A549 (cell line): Measurements from ENCODE around the gene TPRG1L. TPM values are rescaled to one million over a fixed set of nuclear protein-coding genes. Genes with fewer than 3 reads are reported as not detected.
"Not testable (repeated sequence)": the region's sequence is repeated elsewhere in the genome, so short reads cannot be mapped to it uniquely, and the experiment has no call there.

ENCODE experiments used
- ATAC-seq, 2 experiments: fragments of 200-7000 bp in 1 of 2; fragments of >200 bp in 1 of 2; cut with Nextera tagmentation in 1 of 2; cut with Tn5 transposase in 1 of 2; 3 replicates each; pipeline versions ENCODE4 v1.8.0 to v1.9.1; 2018 to 2020; ENCODE audit warnings: mild to moderate bottlenecking in 1 of 2, moderate library complexity in 1 of 2
- CTCF ChIA-PET: fragments of 300-600 bp; sonication (Branson Sonifier 250); formaldehyde crosslinking; extraction: SDS; loops from one replicate; lab custom pipeline; 2021; ENCODE audit warnings: antibody characterized with exemption, inconsistent platforms; lab: Yijun Ruan, JAX
- POLR2A ChIA-PET: fragments of 350-600 bp; formaldehyde crosslinking; extraction: SDS; loops from one replicate; lab custom pipeline; 2021; ENCODE audit warnings: antibody characterized with exemption, inconsistent platforms; lab: Yijun Ruan, JAX
- DNase-seq, 2 experiments: peaks; one replicate each; pipeline versions ENCODE4 v3.0.0 to v3.0.0-alpha.2; 2011 to 2016; ENCODE audit warnings: low read depth in 1 of 2, low spot score in 1 of 2
- FAIRE-seq: peaks from 2 replicates; lab custom pipeline; 2011; peaks lifted over from hg19 to GRCh38; lab: Jason Lieb, UNC
- H3K27ac ChIP-seq, 2 experiments: fragments of >200 bp; sonication (Bioruptor Twin); formaldehyde crosslinking; 3 replicates each; pipeline ENCODE4 v1.5.1; 2016 to 2017
- H3K4me1 ChIP-seq: fragments of >200 bp; sonication (Bioruptor Twin); formaldehyde crosslinking; 3 replicates; pipeline ENCODE4 v1.6.1; 2016
- H3K4me2 ChIP-seq: fragments of >200 bp; sonication (Bioruptor Twin); formaldehyde crosslinking; 3 replicates; pipeline ENCODE4 v1.6.1; 2016
- H3K4me3 ChIP-seq: fragments of >200 bp; sonication (Bioruptor Twin); formaldehyde crosslinking; 3 replicates; pipeline ENCODE4 v1.5.1; 2016
- H3K9me3 ChIP-seq: fragments of >200 bp; sonication (Bioruptor Twin); formaldehyde crosslinking; 3 replicates; pipeline ENCODE4 v1.6.1; 2016
- ATOH8 ChIP-seq: fragments of 250-450 bp; sonication (Bioruptor Pico); IDR thresholded peaks from 2 replicates; pipeline ENCODE4 v1.5.0; 2020; ENCODE audit warnings: low read depth, mild to moderate bottlenecking, moderate library complexity
- BHLHE40 ChIP-seq: IDR thresholded peaks from 2 replicates; pipeline ENCODE4 v1.6.1; 2012; ENCODE audit warnings: low read depth, low read length, inconsistent platforms
- CHD2 ChIP-seq: fragments of 150-350 bp; IDR thresholded peaks from 2 replicates; pipeline ENCODE4 v1.6.1; 2014; ENCODE audit warnings: low read length; ENCODE audit not compliant: partially characterized antibody
- CHD4 ChIP-seq: fragments of 200-600 bp; sonication (generic); IDR thresholded peaks from 2 replicates; pipeline ENCODE4 v1.6.1; 2016; ENCODE audit warnings: antibody characterized with exemption, mild to moderate bottlenecking, borderline replicate concordance
- E2F6 ChIP-seq: IDR thresholded peaks from 2 replicates; pipeline ENCODE4 v1.6.1; 2012; ENCODE audit warnings: low read depth, borderline replicate concordance
- EHF ChIP-seq: fragments of 250-450 bp; sonication (Bioruptor Pico); IDR thresholded peaks from 2 replicates; pipeline ENCODE4 v1.5.0; 2020; ENCODE audit warnings: mild to moderate bottlenecking
- EHMT2 ChIP-seq: fragments of 200-600 bp; sonication (generic); IDR thresholded peaks from 2 replicates; pipeline ENCODE4 v1.6.1; 2016; ENCODE audit warnings: antibody characterized with exemption, low read depth, mild to moderate bottlenecking, moderate library complexity
- EP300 ChIP-seq, 2 experiments: fragments of >200 bp; sonication (Bioruptor Twin); formaldehyde crosslinking; IDR thresholded peaks; 2 replicates in 1 of 2; 3 replicates in 1 of 2; pipeline ENCODE4 v1.6.1; 2016 to 2017
- ESRRA ChIP-seq: fragments of 150-350 bp; IDR thresholded peaks from 2 replicates; pipeline ENCODE4 v1.6.1; 2014; ENCODE audit warnings: mild to moderate bottlenecking, low read length, borderline replicate concordance
- FOSL2 ChIP-seq, 2 experiments: fragments of 450-650 bp in 1 of 2; fragments of >200 bp in 1 of 2; sonication (Bioruptor Twin) in 1 of 2; formaldehyde crosslinking; IDR thresholded peaks; 2 replicates each; pipeline versions ENCODE4 v1.5.0 to v1.6.1; 2016 to 2020; ENCODE audit warnings: mild to moderate bottlenecking in 1 of 2, moderate library complexity in 1 of 2
- FOXS1 ChIP-seq: fragments of 250-450 bp; sonication (Bioruptor Pico); IDR thresholded peaks from 2 replicates; pipeline ENCODE4 v1.5.0; 2020; ENCODE audit warnings: mild to moderate bottlenecking, moderate library complexity
- HDAC2 ChIP-seq: fragments of 200-600 bp; sonication (generic); IDR thresholded peaks from 2 replicates; pipeline ENCODE4 v1.6.1; 2016
- HOXB5 ChIP-seq: fragments of 250-450 bp; sonication (Bioruptor Pico); IDR thresholded peaks from 2 replicates; pipeline ENCODE4 v1.5.0; 2020; ENCODE audit warnings: mild to moderate bottlenecking, moderate library complexity
- KDM5A ChIP-seq: fragments of 200-600 bp; sonication (generic); IDR thresholded peaks from 2 replicates; pipeline ENCODE4 v1.6.1; 2016; ENCODE audit warnings: antibody characterized with exemption, mild to moderate bottlenecking
- POLR2A ChIP-seq: IDR thresholded peaks from 2 replicates; pipeline ENCODE4 v1.6.1; 2012; ENCODE audit warnings: mild to moderate bottlenecking, low read length
- REST ChIP-seq: fragments of 200-600 bp; sonication (generic); IDR thresholded peaks from 2 replicates; pipeline ENCODE4 v1.6.1; 2016; ENCODE audit warnings: antibody characterized with exemption, mild to moderate bottlenecking, moderate library complexity
- TFCP2L1 ChIP-seq: fragments of 250-450 bp; sonication (Bioruptor Pico); IDR thresholded peaks from 2 replicates; pipeline ENCODE4 v1.5.0; 2021; ENCODE audit warnings: mild to moderate bottlenecking
- TP53 ChIP-seq: fragments of 250-450 bp; sonication (Bioruptor Pico); IDR thresholded peaks from 2 replicates; pipeline ENCODE4 v1.5.0; 2021; ENCODE audit warnings: mild to moderate bottlenecking, moderate library complexity
- USF2 ChIP-seq: fragments of 450-650 bp; IDR thresholded peaks from 2 replicates; pipeline ENCODE4 v1.6.1; 2014; ENCODE audit warnings: antibody characterized with exemption
- ZC3H11A ChIP-seq: fragments of 450-650 bp; IDR thresholded peaks from 2 replicates; pipeline ENCODE4 v1.6.1; 2014; ENCODE audit warnings: antibody characterized with exemption, mild to moderate bottlenecking
- ZSCAN20 ChIP-seq: fragments of 250-450 bp; sonication (Bioruptor Pico); IDR thresholded peaks from 2 replicates; pipeline ENCODE4 v1.8.0; 2022; ENCODE audit warnings: mild to moderate bottlenecking, moderate library complexity
- WGBS: methylation state at CpG from one replicate; pipeline ENCODE4 v1.1.6; 2017; ENCODE audit errors: missing lambda C conversion rate; 5-methylcytosine and 5-hydroxymethylcytosine counted together
- polyA plus RNA-seq, 4 experiments: library from polyadenylated mRNA; depleted of rRNA in 3 of 4; stranded (reverse); fragments of >200 nt; fragmentation: RNase III in 1 of 4; extraction: RNeasy Plus Mini Kit Qiagen cat#74134 plus additional on column Dnase treatment in 1 of 4; gene quantifications; 2 replicates in 3 of 4; 3 replicates in 1 of 4; pipeline ENCODE4 v1.2.3, GENCODE V29; 2011 to 2017

Gene TPRG1L
- polyA plus RNA-seq, 2 of the 4 experiments (the other 2 are of a cell fraction): 13.1 to 20.1 TPM

GRCh38 chr1:3581296-3582036, 43.3 kb upstream of the TPRG1L start:
- Histone ChIP-seq H3K4me2 (no peak overlapping the region), H3K9me3 (no peaks in the 10 kb centered on the region), H3K27ac (no peak overlapping the region), H3K4me3 (no peak overlapping the region), H3K4me1 (no peaks in the 10 kb centered on the region)
- 53% methylated on average over 11 of the region's 16 CpGs for WGBS
- ATAC-seq (no peak), FAIRE-seq (no peak), DNase-seq (no peak)
- ChIA-PET CTCF (interaction anchor here (0.6 to 2.0 kb wide), 3 partner anchors 34 to 1462 kb away, joined by 4 to 6 read pairs (median 4); no protein-coding TSS in a partner anchor), POLR2A (no interaction called here)
- no peak for TF ChIP-seq EP300 (IDR thresholded peaks at IDR 0.05)
- TF ChIP-seq USF2: no peak
- no peak for TF ChIP-seq CHD4
- TF ChIP-seq ESRRA: no peak
- no peak for TF ChIP-seq HOXB5 (CRISPR knock-in tag)
- no peak for TF ChIP-seq TFCP2L1 (CRISPR knock-in tag)
- TF ChIP-seq ZSCAN20 (CRISPR knock-in tag): no peak
- no peak for TF ChIP-seq EHF (CRISPR knock-in tag)
- no peak for TF ChIP-seq FOXS1 (CRISPR knock-in tag)
- TF ChIP-seq REST: no peak
- TF ChIP-seq HDAC2: no peak
- no peak for TF ChIP-seq EHMT2

GRCh38 chr1:3583751-3584150, 41.1 kb upstream of the TPRG1L start:
- FAIRE-seq, H3K4me2 ChIP-seq, H3K4me1 ChIP-seq, ATAC-seq, H3K27ac ChIP-seq, POLR2A ChIA-PET, H3K9me3 ChIP-seq, H3K4me3 ChIP-seq, DNase-seq: not testable (repeated sequence)
- WGBS: no CpG with 5 or more reads among the region's 21 CpGs
- CTCF ChIA-PET: interaction anchor here (1.2 kb wide), 1 partner anchor 10 kb away, joined by 4 read pairs; no protein-coding TSS in a partner anchor

- Histone ChIP-seq H3K27ac (no peak overlapping the region), H3K4me1 (peaks cover 9% of the 10 kb centered on the region; the same call in 2 of the 3 replicates), H3K4me2 (no peak overlapping the region), H3K9me3 (no peaks in the 10 kb centered on the region), H3K4me3 (no peak overlapping the region)
- WGBS: 77% methylated on average over 7 of the region's 7 CpGs
- ATAC-seq: no peak
- no peak for DNase-seq
- ChIA-PET CTCF (interaction anchor here (1.1 kb wide), 1 partner anchor 31 kb away, joined by 3 read pairs; no protein-coding TSS in a partner anchor), POLR2A (no interaction called here)
- no peak for FAIRE-seq
- no peak for TF ChIP-seq TP53 (CRISPR knock-in tag)
- no peak for TF ChIP-seq KDM5A
- no peak for TF ChIP-seq POLR2A
- no peak for TF ChIP-seq CHD2
- TF ChIP-seq BHLHE40: no peak
- no peak for TF ChIP-seq ZC3H11A
- no peak for TF ChIP-seq EHMT2
- TF ChIP-seq USF2: no peak
- no peak for TF ChIP-seq ATOH8 (CRISPR knock-in tag)
- no peak for TF ChIP-seq HOXB5 (CRISPR knock-in tag)
- no peak for TF ChIP-seq FOSL2 (IDR thresholded peaks at IDR 0.05)
- no peak for TF ChIP-seq FOSL2 (CRISPR knock-in tag; IDR thresholded peaks at IDR 0.05)
- no peak for TF ChIP-seq E2F6
Measured at GRCh38 chr1:3584915-3585314, 39.9 kb upstream of the TPRG1L start.

GRCh38 chr1:3585353-3585868, 39.4 kb upstream of the TPRG1L start:
- 57% methylated on average over 5 of the region's 6 CpGs for WGBS
- DNase-seq, H3K4me1 ChIP-seq, H3K27ac ChIP-seq, H3K9me3 ChIP-seq, FAIRE-seq, H3K4me2 ChIP-seq, ATAC-seq, POLR2A ChIA-PET, H3K4me3 ChIP-seq: not testable (repeated sequence)
- CTCF ChIA-PET: interaction anchor here (1.1 kb wide), 1 partner anchor 30 kb away, joined by 3 read pairs; no protein-coding TSS in a partner anchor
